Measurements from ENCODE around the gene SKAP1. TPM values are rescaled to one million over a fixed set of nuclear protein-coding genes. Genes with fewer than 3 reads are reported as not detected.
"Not testable (repeated sequence)": the region's sequence is repeated elsewhere in the genome, so short reads cannot be mapped to it uniquely, and the experiment has no call there.

The SKAP1 gene
- total RNA-seq, 1 experiment from 2014 or later: 1.3 TPM

- Histone ChIP-seq H3K27me3 (replicated peaks) (peaks cover 84% of the 10 kb centered on the region), H3K27ac (no peak overlapping the region), H3K36me3 (no peaks in the 10 kb centered on the region), H3K4me1 (replicated peaks) (no peaks in the 10 kb centered on the region), H3K9me3 (replicated peaks) (no peaks in the 10 kb centered on the region), H3K4me3 (no peak overlapping the region)
- no peak for DNase-seq (ENCODE audit: low read depth in 1 of 2, low spot score in 2 of 2)
Observed at GRCh38 chr17:48413613-48414405, 16.2 kb downstream of the SKAP1 start.

- H3K27ac ChIP-seq: no peak overlapping the region
- no peaks in the 10 kb centered on the region for H3K9me3 ChIP-seq (replicated peaks)
- H3K4me3 ChIP-seq: no peak overlapping the region
- DNase-seq (ENCODE audit: low read depth in 1 of 2, low spot score in 2 of 2): no peak
- no peaks in the 10 kb centered on the region for H3K4me1 ChIP-seq (replicated peaks)
- H3K36me3 ChIP-seq: no peaks in the 10 kb centered on the region
- H3K27me3 ChIP-seq (replicated peaks): peaks cover 85% of the 10 kb centered on the region
Observed at GRCh38 chr17:48412841-48413240, 17.2 kb downstream of the SKAP1 start.

GRCh38 chr17:48410821-48411220 is 19.2 kb downstream of the SKAP1 start:
- peaks cover 85% of the 10 kb centered on the region for H3K27me3 ChIP-seq (replicated peaks)
- not testable (repeated sequence) for H3K36me3 ChIP-seq; H3K27ac ChIP-seq; H3K9me3 ChIP-seq (replicated peaks); DNase-seq (ENCODE audit: low read depth in 1 of 2, low spot score in 2 of 2); H3K4me1 ChIP-seq (replicated peaks); H3K4me3 ChIP-seq

GRCh38 chr17:48409607-48410006 is 20.4 kb downstream of the SKAP1 start:
- no peaks in the 10 kb centered on the region for H3K4me1 ChIP-seq (replicated peaks)
- DNase-seq (ENCODE audit: low read depth in 1 of 2, low spot score in 2 of 2): no peak
- peaks cover 82% of the 10 kb centered on the region for H3K27me3 ChIP-seq (replicated peaks)
- no peaks in the 10 kb centered on the region for H3K36me3 ChIP-seq
- no peaks in the 10 kb centered on the region for H3K9me3 ChIP-seq (replicated peaks)
- no peak overlapping the region for H3K27ac ChIP-seq
- H3K4me3 ChIP-seq: no peak overlapping the region

- Histone ChIP-seq H3K4me3 (no peak overlapping the region), H3K4me1 (replicated peaks) (no peaks in the 10 kb centered on the region), H3K27me3 (replicated peaks) (peaks cover 77% of the 10 kb centered on the region), H3K27ac (no peak overlapping the region), H3K9me3 (replicated peaks) (no peaks in the 10 kb centered on the region), H3K36me3 (no peaks in the 10 kb centered on the region)
- DNase-seq (ENCODE audit: low read depth in 1 of 2, low spot score in 2 of 2): no peak
Observed at GRCh38 chr17:48406936-48407567, 23.0 kb downstream of the SKAP1 start.

- no peak overlapping the region for H3K4me3 ChIP-seq
- no peaks in the 10 kb centered on the region for H3K4me1 ChIP-seq (replicated peaks)
- no peaks in the 10 kb centered on the region for H3K9me3 ChIP-seq (replicated peaks)
- no peak overlapping the region for H3K27ac ChIP-seq
- no peaks in the 10 kb centered on the region for H3K36me3 ChIP-seq
- H3K27me3 ChIP-seq (replicated peaks): peaks cover 74% of the 10 kb centered on the region
- no peak for DNase-seq (ENCODE audit: low read depth in 1 of 2, low spot score in 2 of 2)
Observed at GRCh38 chr17:48394821-48395220, 35.2 kb downstream of the SKAP1 start.

- DNase-seq (ENCODE audit: low read depth in 1 of 2, low spot score in 2 of 2): no peak
- H3K4me3 ChIP-seq: no peak overlapping the region
- no peaks in the 10 kb centered on the region for H3K9me3 ChIP-seq (replicated peaks)
- no peak overlapping the region for H3K27ac ChIP-seq
- H3K4me1 ChIP-seq (replicated peaks): no peaks in the 10 kb centered on the region
- peaks cover 74% of the 10 kb centered on the region for H3K27me3 ChIP-seq (replicated peaks)
- H3K36me3 ChIP-seq: no peaks in the 10 kb centered on the region
Observed at GRCh38 chr17:48393283-48393682, 36.7 kb downstream of the SKAP1 start.

- H3K27ac ChIP-seq: no peak overlapping the region
- DNase-seq (ENCODE audit: low read depth in 1 of 2, low spot score in 2 of 2): no peak
- H3K4me3 ChIP-seq: no peak overlapping the region
- H3K4me1 ChIP-seq (replicated peaks): no peaks in the 10 kb centered on the region
- H3K9me3 ChIP-seq (replicated peaks): no peaks in the 10 kb centered on the region
- H3K36me3 ChIP-seq: no peaks in the 10 kb centered on the region
- peaks cover 73% of the 10 kb centered on the region for H3K27me3 ChIP-seq (replicated peaks)
Observed at GRCh38 chr17:48392857-48393256, 37.2 kb downstream of the SKAP1 start.

- H3K36me3 ChIP-seq: no peaks in the 10 kb centered on the region
- no peak for DNase-seq (ENCODE audit: low read depth in 1 of 2, low spot score in 2 of 2)
- no peaks in the 10 kb centered on the region for H3K4me1 ChIP-seq (replicated peaks)
- no peak overlapping the region for H3K4me3 ChIP-seq
- H3K27me3 ChIP-seq (replicated peaks): peaks cover 75% of the 10 kb centered on the region
- no peaks in the 10 kb centered on the region for H3K9me3 ChIP-seq (replicated peaks)
- no peak overlapping the region for H3K27ac ChIP-seq
Observed at GRCh38 chr17:48391444-48391843, 38.6 kb downstream of the SKAP1 start.

GRCh38 chr17:48389903-48390302 is 40.1 kb downstream of the SKAP1 start:
- no peaks in the 10 kb centered on the region for H3K4me1 ChIP-seq (replicated peaks)
- DNase-seq (ENCODE audit: low read depth in 1 of 2, low spot score in 2 of 2): no peak
- no peaks in the 10 kb centered on the region for H3K36me3 ChIP-seq
- no peaks in the 10 kb centered on the region for H3K9me3 ChIP-seq (replicated peaks)
- H3K27me3 ChIP-seq (replicated peaks): peaks cover 74% of the 10 kb centered on the region
- no peak overlapping the region for H3K4me3 ChIP-seq
- H3K27ac ChIP-seq: no peak overlapping the region

GRCh38 chr17:48388955-48389743 is 40.9 kb downstream of the SKAP1 start:
- Histone ChIP-seq H3K4me1 (replicated peaks) (no peaks in the 10 kb centered on the region), H3K9me3 (replicated peaks) (no peaks in the 10 kb centered on the region), H3K27me3 (replicated peaks) (peaks cover 74% of the 10 kb centered on the region), H3K27ac (no peak overlapping the region), H3K4me3 (no peak overlapping the region), H3K36me3 (no peaks in the 10 kb centered on the region)
- DNase-seq (ENCODE audit: low read depth in 1 of 2, low spot score in 2 of 2): no peak

- no peaks in the 10 kb centered on the region for H3K4me1 ChIP-seq (replicated peaks)
- H3K9me3 ChIP-seq (replicated peaks): no peaks in the 10 kb centered on the region
- H3K36me3 ChIP-seq: no peaks in the 10 kb centered on the region
- no peak overlapping the region for H3K4me3 ChIP-seq
- no peak overlapping the region for H3K27ac ChIP-seq
- H3K27me3 ChIP-seq (replicated peaks): peaks cover 78% of the 10 kb centered on the region
- DNase-seq (ENCODE audit: low read depth in 1 of 2, low spot score in 2 of 2): no peak
Observed at GRCh38 chr17:48386826-48387225, 43.2 kb downstream of the SKAP1 start.

- H3K4me1 ChIP-seq (replicated peaks): no peaks in the 10 kb centered on the region
- no peaks in the 10 kb centered on the region for H3K9me3 ChIP-seq (replicated peaks)
- H3K4me3 ChIP-seq: no peak overlapping the region
- no peak for DNase-seq (ENCODE audit: low read depth in 1 of 2, low spot score in 2 of 2)
- no peak overlapping the region for H3K27ac ChIP-seq
- H3K27me3 ChIP-seq (replicated peaks): peaks cover 86% of the 10 kb centered on the region
- no peaks in the 10 kb centered on the region for H3K36me3 ChIP-seq
Observed at GRCh38 chr17:48385319-48385718, 44.7 kb downstream of the SKAP1 start.

GRCh38 chr17:48384164-48384563 is 45.9 kb downstream of the SKAP1 start:
- H3K9me3 ChIP-seq (replicated peaks): no peaks in the 10 kb centered on the region
- H3K27ac ChIP-seq: no peak overlapping the region
- no peak overlapping the region for H3K4me3 ChIP-seq
- peaks cover 84% of the 10 kb centered on the region for H3K27me3 ChIP-seq (replicated peaks)
- no peak for DNase-seq (ENCODE audit: low read depth in 1 of 2, low spot score in 2 of 2)
- no peaks in the 10 kb centered on the region for H3K4me1 ChIP-seq (replicated peaks)
- H3K36me3 ChIP-seq: no peaks in the 10 kb centered on the region

Data from SJSA1 (cell line).